Large intestine (tissue), 3 donors: ENCODE results near the gene SLC29A3. TPM values are rescaled to one million over a fixed set of nuclear protein-coding genes. Genes with fewer than 3 reads are reported as not detected.

ENCODE experiments used
- DNase-seq, 2 donors: peaks; one replicate each; pipeline versions ENCODE4 v3.0.0 to v3.0.0-alpha.2; 2013
- H3K27ac ChIP-seq: one replicate; pipeline ENCODE4 v1.5.1; 2013; ENCODE audit warnings: low read length
- H3K27me3 ChIP-seq: 2 replicates; pipeline ENCODE4 v1.6.1; 2013; ENCODE audit warnings: low read length; ENCODE audit not compliant: control insufficient read depth, insufficient read depth
- H3K36me3 ChIP-seq: 2 replicates; pipeline ENCODE4 v1.6.1; 2013; ENCODE audit warnings: low read length; ENCODE audit not compliant: control insufficient read depth, insufficient read depth
- H3K4me1 ChIP-seq: one replicate; pipeline ENCODE4 v1.6.1; 2013; ENCODE audit warnings: low read length; ENCODE audit not compliant: control insufficient read depth, insufficient read depth
- H3K4me3 ChIP-seq: one replicate; pipeline ENCODE4 v1.5.1; 2013; ENCODE audit warnings: low read length
- H3K9me3 ChIP-seq: one replicate; pipeline ENCODE4 v1.6.1; 2013; ENCODE audit warnings: mild to moderate bottlenecking, low read depth, low read length, moderate library complexity; ENCODE audit not compliant: control insufficient read depth
- WGBS: methylation state at CpG from one replicate; pipeline ENCODE4 v1.1.5; 2013; ENCODE audit warnings: low lambda C conversion rate; ENCODE audit not compliant: insufficient coverage; 5-methylcytosine and 5-hydroxymethylcytosine counted together
- polyA plus RNA-seq: library from polyadenylated mRNA; unstranded; fragments of 120-200 nt; gene quantifications from one replicate; pipeline ENCODE4 v1.2.1, GENCODE V29; 2013

Gene SLC29A3
- polyA plus RNA-seq, 1 donor = 16.2 TPM

GRCh38 chr10:71284544-71285179, 34.4 kb upstream of the SLC29A3 start:
- H3K27ac ChIP-seq = no peak overlapping the region
- no peaks in the 10 kb centered on the region for H3K27me3 ChIP-seq
- H3K4me1 ChIP-seq = peaks cover 13% of the 10 kb centered on the region
- peaks cover 18% of the 10 kb centered on the region for H3K36me3 ChIP-seq
- H3K9me3 ChIP-seq = no peaks in the 10 kb centered on the region
- no CpG with 5 or more reads among the region's 19 CpGs for whole genome bisulfite sequencing
- no peak for DNase-seq
- no peak overlapping the region for H3K4me3 ChIP-seq

- Histone ChIP-seq H3K4me3 (no peak overlapping the region), H3K27me3 (no peaks in the 10 kb centered on the region), H3K36me3 (peaks cover 18% of the 10 kb centered on the region), H3K4me1 (peaks cover 18% of the 10 kb centered on the region), H3K27ac (no peak overlapping the region), H3K9me3 (no peaks in the 10 kb centered on the region)
- DNase-seq = peak in 1 of 2 donors; percentile 37
- no CpG with 5 or more reads among the region's 11 CpGs for WGBS
These were observed 33.9 kb upstream of the SLC29A3 start for GRCh38 chr10:71285180-71285545.

- no peak overlapping the region for H3K4me3 ChIP-seq
- no peak overlapping the region for H3K27ac ChIP-seq
- H3K9me3 ChIP-seq = no peaks in the 10 kb centered on the region
- H3K27me3 ChIP-seq = no peaks in the 10 kb centered on the region
- H3K4me1 ChIP-seq = peaks cover 25% of the 10 kb centered on the region
- peaks cover 18% of the 10 kb centered on the region for H3K36me3 ChIP-seq
- WGBS = no CpG with 5 or more reads among the region's 4 CpGs
- DNase-seq = no peak
These were observed 33.1 kb upstream of the SLC29A3 start for GRCh38 chr10:71285986-71286385.

GRCh38 chr10:71286521-71287294, 32.4 kb upstream of the SLC29A3 start:
- H3K27ac ChIP-seq = no peak overlapping the region
- no peaks in the 10 kb centered on the region for H3K27me3 ChIP-seq
- H3K9me3 ChIP-seq = no peaks in the 10 kb centered on the region
- no peak for DNase-seq
- peaks cover 28% of the 10 kb centered on the region for H3K4me1 ChIP-seq
- H3K36me3 ChIP-seq = peaks cover 20% of the 10 kb centered on the region
- no peak overlapping the region for H3K4me3 ChIP-seq
- WGBS = no CpG with 5 or more reads among the region's 17 CpGs

- peaks cover 19% of the 10 kb centered on the region for H3K36me3 ChIP-seq
- no peak overlapping the region for H3K27ac ChIP-seq
- H3K27me3 ChIP-seq = no peaks in the 10 kb centered on the region
- no peak for DNase-seq
- H3K4me3 ChIP-seq = no peak overlapping the region
- no peaks in the 10 kb centered on the region for H3K9me3 ChIP-seq
- WGBS = no CpG with 5 or more reads among the region's 14 CpGs
- H3K4me1 ChIP-seq = peaks cover 28% of the 10 kb centered on the region
These were observed 31.6 kb upstream of the SLC29A3 start for GRCh38 chr10:71287456-71287855.

GRCh38 chr10:71288461-71288860, 30.6 kb upstream of the SLC29A3 start:
- no peak for DNase-seq
- no peak overlapping the region for H3K27ac ChIP-seq
- no peaks in the 10 kb centered on the region for H3K9me3 ChIP-seq
- H3K36me3 ChIP-seq = peaks cover 27% of the 10 kb centered on the region
- H3K4me3 ChIP-seq = no peak overlapping the region
- H3K27me3 ChIP-seq = no peaks in the 10 kb centered on the region
- WGBS = no CpG with 5 or more reads among the region's 15 CpGs
- H3K4me1 ChIP-seq = peaks cover 28% of the 10 kb centered on the region

- no peaks in the 10 kb centered on the region for H3K27me3 ChIP-seq
- H3K9me3 ChIP-seq = no peaks in the 10 kb centered on the region
- no peak for DNase-seq
- no peak overlapping the region for H3K4me3 ChIP-seq
- H3K27ac ChIP-seq = peak overlapping the region; percentile 11
- peaks cover 28% of the 10 kb centered on the region for H3K4me1 ChIP-seq
- peaks cover 32% of the 10 kb centered on the region for H3K36me3 ChIP-seq
- WGBS = no CpG with 5 or more reads among the region's 12 CpGs
These were observed 29.5 kb upstream of the SLC29A3 start for GRCh38 chr10:71289421-71290130.

GRCh38 chr10:71290331-71290730, 28.7 kb upstream of the SLC29A3 start:
- Histone ChIP-seq H3K4me3 (no peak overlapping the region), H3K36me3 (peaks cover 34% of the 10 kb centered on the region), H3K27ac (peak overlapping the region; percentile 73), H3K9me3 (no peaks in the 10 kb centered on the region), H3K4me1 (peaks cover 25% of the 10 kb centered on the region), H3K27me3 (no peaks in the 10 kb centered on the region)
- DNase-seq = peak; percentile 65 to 84
- WGBS = 20% methylated on average over 1 of the region's 3 CpGs

- H3K27me3 ChIP-seq = no peaks in the 10 kb centered on the region
- H3K27ac ChIP-seq = peak overlapping the region; percentile 73
- no peak overlapping the region for H3K4me3 ChIP-seq
- H3K4me1 ChIP-seq = peaks cover 25% of the 10 kb centered on the region
- no peaks in the 10 kb centered on the region for H3K9me3 ChIP-seq
- no peak for DNase-seq
- H3K36me3 ChIP-seq = peaks cover 36% of the 10 kb centered on the region
- WGBS = no CpG with 5 or more reads among the region's 26 CpGs
These were observed 28.1 kb upstream of the SLC29A3 start for GRCh38 chr10:71290806-71291527.

- Histone ChIP-seq H3K27ac (no peak overlapping the region), H3K4me3 (no peak overlapping the region), H3K4me1 (peaks cover 25% of the 10 kb centered on the region), H3K27me3 (no peaks in the 10 kb centered on the region), H3K9me3 (no peaks in the 10 kb centered on the region), H3K36me3 (peaks cover 42% of the 10 kb centered on the region)
- WGBS = no CpG with 5 or more reads among the region's 13 CpGs
- DNase-seq = no peak
These were observed 27.5 kb upstream of the SLC29A3 start for GRCh38 chr10:71291528-71291900.
